HFFc6 (cell line): ENCODE measurements around the gene DLG2. TPM values are rescaled to one million over a fixed set of nuclear protein-coding genes. Genes with fewer than 3 reads are reported as not detected.

Source experiments
- DNase-seq: peaks from one replicate; pipeline ENCODE4 v3.0.0-alpha.2; 2018
- H3K27ac Mint-ChIP-seq: 2 replicates; pipeline ENCODE4 v1.8.0; 2020; ENCODE audit warnings: mild to moderate bottlenecking, mixed read lengths
- H3K27me3 Mint-ChIP-seq: 2 replicates; pipeline ENCODE4 v1.8.0; 2021; ENCODE audit warnings: mild to moderate bottlenecking, moderate library complexity, mixed read lengths; ENCODE audit not compliant: insufficient read depth
- H3K36me3 Mint-ChIP-seq: 2 replicates; pipeline ENCODE4 v1.8.0; 2021; ENCODE audit warnings: low read depth, mixed read lengths
- H3K4me1 Mint-ChIP-seq: 2 replicates; pipeline ENCODE4 v1.8.0; 2020; ENCODE audit warnings: low read depth, mixed read lengths
- H3K4me3 Mint-ChIP-seq: 2 replicates; pipeline ENCODE4 v1.8.0; 2020; ENCODE audit warnings: mild to moderate bottlenecking, moderate library complexity, mixed read lengths
- H3K9me3 Mint-ChIP-seq: 2 replicates; pipeline ENCODE4 v1.8.0; 2020; ENCODE audit warnings: mild to moderate bottlenecking, mixed read lengths
- total RNA-seq, 6 experiments: library from RNA; stranded (reverse); fragmentation: NEBNext Ultra II Directional; extraction: Animal tissue kit (Norgen Biotek cat#: 25700); gene quantifications; 2 replicates in 1 of 6; 3 replicates in 5 of 6; pipeline ENCODE4 v1.2.3, GENCODE V29; 2021
- TF ChIP-seq, protein P1 (sequence below): fragments of 200-600 bp; sonication (generic); IDR thresholded peaks from 2 replicates; pipeline ENCODE4 v1.5.0; 2021; ENCODE audit warnings: antibody characterized with exemption, mild to moderate bottlenecking

The DLG2 gene
- total RNA-seq, 6 experiments from 2014 or later = 0.39 to 1.00 (median 0.80) TPM; not detected in 1

GRCh38 chr11:83662494-83662893, 1964.7 kb downstream of the DLG2 start:
- Mint-ChIP-seq H3K4me3 (no peak overlapping the region), H3K4me1 (no peaks in the 10 kb centered on the region), H3K36me3 (no peaks in the 10 kb centered on the region), H3K27me3 (peaks cover 3% of the 10 kb centered on the region; the same call in 1 of the 2 replicates), H3K27ac (no peak overlapping the region), H3K9me3 (no peaks in the 10 kb centered on the region)
- TF ChIP-seq, protein P1, sequence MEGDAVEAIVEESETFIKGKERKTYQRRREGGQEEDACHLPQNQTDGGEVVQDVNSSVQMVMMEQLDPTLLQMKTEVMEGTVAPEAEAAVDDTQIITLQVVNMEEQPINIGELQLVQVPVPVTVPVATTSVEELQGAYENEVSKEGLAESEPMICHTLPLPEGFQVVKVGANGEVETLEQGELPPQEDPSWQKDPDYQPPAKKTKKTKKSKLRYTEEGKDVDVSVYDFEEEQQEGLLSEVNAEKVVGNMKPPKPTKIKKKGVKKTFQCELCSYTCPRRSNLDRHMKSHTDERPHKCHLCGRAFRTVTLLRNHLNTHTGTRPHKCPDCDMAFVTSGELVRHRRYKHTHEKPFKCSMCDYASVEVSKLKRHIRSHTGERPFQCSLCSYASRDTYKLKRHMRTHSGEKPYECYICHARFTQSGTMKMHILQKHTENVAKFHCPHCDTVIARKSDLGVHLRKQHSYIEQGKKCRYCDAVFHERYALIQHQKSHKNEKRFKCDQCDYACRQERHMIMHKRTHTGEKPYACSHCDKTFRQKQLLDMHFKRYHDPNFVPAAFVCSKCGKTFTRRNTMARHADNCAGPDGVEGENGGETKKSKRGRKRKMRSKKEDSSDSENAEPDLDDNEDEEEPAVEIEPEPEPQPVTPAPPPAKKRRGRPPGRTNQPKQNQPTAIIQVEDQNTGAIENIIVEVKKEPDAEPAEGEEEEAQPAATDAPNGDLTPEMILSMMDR = no peak
- no peak for DNase-seq

DNA sequence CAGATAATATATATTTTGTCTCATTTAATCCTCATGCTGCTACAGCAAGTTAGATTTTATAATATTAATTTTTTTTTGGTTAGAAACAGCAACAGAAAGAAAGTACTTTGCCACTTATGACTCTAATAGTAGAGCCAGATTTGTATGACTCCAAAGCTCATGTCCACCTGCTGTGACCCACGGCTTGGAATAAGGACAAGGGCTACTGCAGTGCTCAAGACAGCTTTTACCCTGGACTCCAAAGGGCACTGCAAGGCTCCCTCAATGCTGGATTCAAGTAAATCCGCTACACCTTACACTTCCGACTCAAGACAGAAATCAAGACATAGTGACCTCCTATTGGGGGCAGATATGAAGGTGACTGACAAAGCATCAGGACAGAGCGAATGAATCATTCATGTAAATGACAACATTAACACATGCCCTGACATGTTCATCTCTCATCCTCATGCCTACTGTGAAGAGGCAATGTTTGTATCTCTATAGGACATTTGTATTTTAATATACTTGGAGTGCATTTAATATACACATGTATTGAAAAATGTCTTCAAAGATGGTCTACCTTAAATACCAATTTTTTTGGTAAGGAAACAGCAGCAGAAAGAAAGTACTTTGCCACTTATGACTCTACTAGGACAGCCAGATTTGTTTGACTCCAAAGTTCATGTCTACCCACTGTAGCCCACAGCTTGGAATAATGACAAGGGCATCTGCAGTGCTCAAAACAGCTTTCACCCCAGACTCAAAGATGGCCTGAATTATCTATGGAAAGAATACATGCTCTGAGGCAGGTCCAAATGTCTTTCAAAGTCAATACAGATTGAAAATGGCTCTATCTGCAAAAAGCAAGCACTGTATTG, 1965.4 kb downstream of the DLG2 start:
- H3K9me3 Mint-ChIP-seq = no peaks in the 10 kb centered on the region
- H3K4me3 Mint-ChIP-seq = no peak overlapping the region
- TF ChIP-seq, protein P1 = no peak
- H3K4me1 Mint-ChIP-seq = peaks cover 4% of the 10 kb centered on the region; the same call in 1 of the 2 replicates
- peaks cover 3% of the 10 kb centered on the region; the same call in 1 of the 2 replicates for H3K27me3 Mint-ChIP-seq
- no peak overlapping the region for H3K27ac Mint-ChIP-seq
- no peaks in the 10 kb centered on the region for H3K36me3 Mint-ChIP-seq
- DNase-seq = no peak

GRCh38 chr11:83659466-83659865, 1967.7 kb downstream of the DLG2 start:
- peaks cover 6% of the 10 kb centered on the region; the same call in 1 of the 2 replicates for H3K4me1 Mint-ChIP-seq
- no peaks in the 10 kb centered on the region; the same call in 1 of the 2 replicates for H3K27me3 Mint-ChIP-seq
- no peaks in the 10 kb centered on the region for H3K9me3 Mint-ChIP-seq
- TF ChIP-seq, protein P1 = no peak
- H3K36me3 Mint-ChIP-seq = no peaks in the 10 kb centered on the region
- no peak overlapping the region for H3K27ac Mint-ChIP-seq
- no peak for DNase-seq
- no peak overlapping the region for H3K4me3 Mint-ChIP-seq

GRCh38 chr11:83656796-83657330, 1970.3 kb downstream of the DLG2 start:
- no peaks in the 10 kb centered on the region for H3K9me3 Mint-ChIP-seq
- no peaks in the 10 kb centered on the region for H3K36me3 Mint-ChIP-seq
- no peak overlapping the region for H3K4me3 Mint-ChIP-seq
- TF ChIP-seq, protein P1 = no peak
- no peak overlapping the region for H3K27ac Mint-ChIP-seq
- DNase-seq = no peak
- H3K4me1 Mint-ChIP-seq = peaks cover 6% of the 10 kb centered on the region; the same call in 1 of the 2 replicates
- H3K27me3 Mint-ChIP-seq = no peaks in the 10 kb centered on the region; the same call in 1 of the 2 replicates

- peaks cover 6% of the 10 kb centered on the region; the same call in 1 of the 2 replicates for H3K4me1 Mint-ChIP-seq
- no peak overlapping the region for H3K27ac Mint-ChIP-seq
- no peaks in the 10 kb centered on the region; the same call in 1 of the 2 replicates for H3K27me3 Mint-ChIP-seq
- H3K4me3 Mint-ChIP-seq = no peak overlapping the region
- TF ChIP-seq, protein P1 = no peak
- no peaks in the 10 kb centered on the region for H3K36me3 Mint-ChIP-seq
- DNase-seq = no peak
- H3K9me3 Mint-ChIP-seq = no peaks in the 10 kb centered on the region
These were observed 1971.2 kb downstream of the DLG2 start for GRCh38 chr11:83655976-83656375.
